Mesendoderm (in vitro differentiated cells): ENCODE results near the gene SPECC1.

ENCODE experiments used
- DNase-seq: peaks from one replicate; pipeline ENCODE4 v3.0.0; 2013
- H2AK5ac ChIP-seq: 2 replicates; pipeline ENCODE4 v1.6.1; 2013; ENCODE audit warnings: low read length, inconsistent platforms
- H2BK120ac ChIP-seq: 2 replicates; pipeline ENCODE4 v1.6.1; 2013; ENCODE audit warnings: low read depth, mild to moderate bottlenecking, low read length, moderate library complexity, mixed read lengths
- H2BK15ac ChIP-seq: replicated peaks from 2 replicates; pipeline ENCODE4 v1.6.1; 2013; ENCODE audit warnings: low read depth, mild to moderate bottlenecking, moderate library complexity
- H2BK5ac ChIP-seq: 2 replicates; pipeline ENCODE4 v1.6.1; 2013; ENCODE audit warnings: low read length, inconsistent platforms
- H3K18ac ChIP-seq: 2 replicates; pipeline ENCODE4 v1.6.1; 2013; ENCODE audit warnings: mild to moderate bottlenecking, low read length, mixed read lengths
- H3K23ac ChIP-seq: one replicate; pipeline ENCODE4 v1.6.1; 2013; ENCODE audit warnings: low read length
- H3K27ac ChIP-seq: 2 replicates; pipeline ENCODE4 v1.5.1; 2013; ENCODE audit warnings: low read depth, mild to moderate bottlenecking, inconsistent platforms, low read length, moderate library complexity
- H3K27me3 ChIP-seq: 2 replicates; pipeline ENCODE4 v1.6.1; 2013; ENCODE audit warnings: low read length, control low read depth, mild to moderate bottlenecking, inconsistent platforms; ENCODE audit not compliant: insufficient read depth, poor library complexity
- H3K36me3 ChIP-seq: 2 replicates; pipeline ENCODE4 v1.6.1; 2013; ENCODE audit warnings: low read length, inconsistent platforms; ENCODE audit not compliant: control insufficient read depth, insufficient read depth
- H3K4ac ChIP-seq: one replicate; pipeline ENCODE4 v1.6.1; 2013; ENCODE audit warnings: low read depth, mild to moderate bottlenecking, low read length, moderate library complexity
- H3K4me1 ChIP-seq: 2 replicates; pipeline ENCODE4 v1.6.1; 2013; ENCODE audit warnings: low read depth, low read length, inconsistent platforms; ENCODE audit not compliant: control insufficient read depth
- H3K4me2 ChIP-seq: 2 replicates; pipeline ENCODE4 v1.6.1; 2013; ENCODE audit warnings: low read length
- H3K4me3 ChIP-seq: 2 replicates; pipeline ENCODE4 v1.5.1; 2013; ENCODE audit warnings: mild to moderate bottlenecking, low read length
- H3K56ac ChIP-seq: one replicate; pipeline ENCODE4 v1.6.1; 2013; ENCODE audit warnings: low read length
- H3K79me1 ChIP-seq: 2 replicates; pipeline ENCODE4 v1.6.1; 2013; ENCODE audit warnings: low read length, inconsistent platforms
- H3K79me2 ChIP-seq: 2 replicates; pipeline ENCODE4 v1.6.1; 2013; ENCODE audit warnings: mild to moderate bottlenecking, low read length; ENCODE audit not compliant: control insufficient read depth, insufficient read depth
- H3K9ac ChIP-seq: 2 replicates; pipeline ENCODE4 v1.6.1; 2013; ENCODE audit warnings: low read length, inconsistent platforms
- H4K5ac ChIP-seq: one replicate; pipeline ENCODE4 v1.6.1; 2013; ENCODE audit warnings: low read length
- H4K8ac ChIP-seq: one replicate; pipeline ENCODE4 v1.6.1; 2013; ENCODE audit warnings: low read depth, mild to moderate bottlenecking, control low read depth, low read length, moderate library complexity
- WGBS: extraction: QIAGEN DNeasy Blood & Tissue Kit; methylation state at CpG from one replicate; pipeline ENCODE4 v1.1.7; 2013; ENCODE audit warnings: low lambda C conversion rate, missing lambda C conversion rate; ENCODE audit not compliant: insufficient coverage; ENCODE audit errors: extremely low coverage; 5-methylcytosine and 5-hydroxymethylcytosine counted together

The SPECC1 gene

DNA sequence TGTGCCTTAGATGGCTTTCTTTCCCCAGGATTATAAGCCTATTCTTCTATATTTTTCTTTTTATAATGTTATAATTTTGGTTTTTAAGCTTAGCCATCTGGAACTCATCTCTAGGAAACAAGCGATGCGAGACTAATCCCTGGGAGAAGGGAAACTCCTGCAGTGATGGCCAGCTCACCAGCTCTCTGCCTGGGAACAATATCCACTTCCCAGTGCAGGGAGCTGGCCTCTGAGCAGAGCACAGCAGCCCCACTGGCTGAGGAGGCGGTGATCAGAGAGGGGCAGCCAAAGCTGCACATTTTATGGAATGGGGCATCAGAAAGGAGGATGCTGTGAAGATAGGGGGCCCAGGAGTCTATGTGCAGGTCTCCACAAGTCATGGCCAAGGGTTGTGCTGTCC, 274.9 kb downstream of the SPECC1 start:
- Histone ChIP-seq H3K4ac (no peak overlapping the region), H3K79me2 (no peaks in the 10 kb centered on the region), H2BK5ac (no peak overlapping the region), H2AK5ac (no peak overlapping the region), H3K23ac (no peak overlapping the region), H3K4me3 (no peak overlapping the region), H3K4me1 (no peaks in the 10 kb centered on the region), H4K8ac (no peak overlapping the region), H3K27me3 (no peaks in the 10 kb centered on the region), H3K56ac (no peak overlapping the region), H3K18ac (no peak overlapping the region), H2BK15ac (no peak overlapping the region), H2BK120ac (no peak overlapping the region), H3K79me1 (no peaks in the 10 kb centered on the region), H3K36me3 (no peaks in the 10 kb centered on the region), H3K27ac (no peak overlapping the region), H3K9ac (no peak overlapping the region), H3K4me2 (no peak overlapping the region), H4K5ac (no peak overlapping the region)
- WGBS = no CpG with 5 or more reads among the region's 3 CpGs
- DNase-seq = no peak

DNA sequence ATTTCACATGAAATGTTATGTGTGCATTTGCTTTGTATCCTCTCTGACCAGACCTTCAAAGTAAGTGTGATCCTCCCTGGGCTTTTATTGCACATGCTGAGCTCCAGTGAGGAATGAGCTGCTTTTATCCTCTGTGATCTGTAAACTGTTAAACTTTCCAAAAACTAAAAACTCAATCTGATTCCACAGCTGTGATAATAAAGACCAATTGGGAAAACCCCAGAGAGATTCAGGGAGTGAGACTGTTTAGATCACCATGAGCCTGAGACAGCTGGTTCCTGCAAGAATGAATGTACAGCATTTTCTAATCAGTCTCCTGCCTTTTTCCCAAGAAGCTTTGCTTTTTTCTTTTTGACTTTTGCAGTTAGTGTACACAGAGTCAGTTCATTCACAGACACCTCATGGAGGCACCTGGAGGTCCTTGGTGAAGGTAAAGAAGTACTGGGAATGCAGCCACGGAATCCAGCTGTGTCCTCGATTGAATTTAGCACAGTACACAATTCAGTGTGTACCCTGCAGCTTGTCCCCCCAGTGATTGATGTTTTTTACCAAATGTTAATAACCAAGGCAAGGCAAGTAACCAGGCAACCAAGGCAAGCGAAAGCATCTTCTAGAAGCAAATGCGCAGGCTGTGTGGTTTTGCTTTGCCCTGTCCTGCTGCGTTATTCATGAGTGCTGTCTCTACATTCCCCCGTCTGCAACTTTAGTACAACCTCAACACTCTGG, 275.6 kb downstream of the SPECC1 start:
- Histone ChIP-seq H3K27me3 (no peaks in the 10 kb centered on the region), H2AK5ac (no peak overlapping the region), H2BK5ac (no peak overlapping the region), H3K4me3 (no peak overlapping the region), H3K36me3 (no peaks in the 10 kb centered on the region), H3K4me2 (no peak overlapping the region), H2BK120ac (no peak overlapping the region), H3K27ac (no peak overlapping the region), H4K5ac (no peak overlapping the region), H3K4me1 (no peaks in the 10 kb centered on the region), H3K18ac (no peak overlapping the region), H3K4ac (no peak overlapping the region), H3K9ac (no peak overlapping the region), H3K79me1 (no peaks in the 10 kb centered on the region), H2BK15ac (no peak overlapping the region), H4K8ac (no peak overlapping the region), H3K79me2 (no peaks in the 10 kb centered on the region), H3K56ac (no peak overlapping the region), H3K23ac (no peak overlapping the region)
- no peak for DNase-seq
- no CpG with 5 or more reads among the region's 6 CpGs for WGBS

DNA sequence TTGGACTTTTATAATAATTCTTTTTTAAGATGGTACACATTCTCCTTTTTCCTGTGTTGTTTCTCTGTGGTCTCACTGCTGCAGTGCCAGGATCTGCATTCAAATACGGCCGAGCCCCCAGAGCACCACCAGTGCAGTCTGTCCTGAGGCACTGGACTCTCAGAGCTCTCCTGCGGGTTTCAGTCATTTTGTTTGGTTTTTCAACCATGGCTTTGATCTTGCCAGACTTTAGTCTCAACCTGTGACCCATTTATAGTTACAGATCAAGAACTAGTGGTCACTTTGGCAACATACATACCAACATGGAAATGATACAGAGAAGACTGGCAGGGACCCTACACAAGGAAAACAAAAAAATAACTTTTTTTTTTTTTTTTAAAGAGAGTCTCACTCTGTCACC, 280.8 kb downstream of the SPECC1 start:
- Histone ChIP-seq H3K27me3 (no peaks in the 10 kb centered on the region), H3K4me2 (no peak overlapping the region), H3K56ac (no peak overlapping the region), H3K18ac (no peak overlapping the region), H2AK5ac (no peak overlapping the region), H3K36me3 (no peaks in the 10 kb centered on the region), H3K4me1 (no peaks in the 10 kb centered on the region), H3K9ac (no peak overlapping the region), H3K4me3 (no peak overlapping the region), H3K79me2 (no peaks in the 10 kb centered on the region), H3K27ac (no peak overlapping the region), H4K8ac (no peak overlapping the region), H3K79me1 (no peaks in the 10 kb centered on the region), H2BK5ac (no peak overlapping the region), H2BK120ac (no peak overlapping the region), H3K23ac (no peak overlapping the region), H3K4ac (no peak overlapping the region), H4K5ac (no peak overlapping the region), H2BK15ac (no peak overlapping the region)
- no CpG with 5 or more reads among the region's 3 CpGs for WGBS
- DNase-seq = no peak

DNA sequence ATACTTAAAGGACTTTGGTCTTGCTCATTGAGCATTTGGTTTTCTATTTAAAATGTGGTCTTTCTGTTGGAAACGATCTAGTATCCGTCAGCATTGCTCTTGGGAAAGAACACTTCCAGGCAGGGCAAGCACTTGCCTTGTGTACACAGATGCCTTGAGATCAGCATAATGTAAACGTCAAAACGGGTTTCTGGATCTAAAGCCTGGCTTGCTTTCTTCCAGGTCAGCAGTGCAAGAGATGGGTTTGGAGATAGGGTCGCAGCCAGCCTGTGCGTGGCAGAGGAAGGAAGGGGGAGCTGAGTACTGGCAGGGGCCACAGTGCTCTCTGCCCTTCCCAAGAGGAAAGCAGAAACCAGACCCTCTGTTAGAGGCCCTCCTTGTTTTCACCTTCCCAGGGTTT, 282.7 kb downstream of the SPECC1 start:
- no peaks in the 10 kb centered on the region for H3K4me1 ChIP-seq

DNA sequence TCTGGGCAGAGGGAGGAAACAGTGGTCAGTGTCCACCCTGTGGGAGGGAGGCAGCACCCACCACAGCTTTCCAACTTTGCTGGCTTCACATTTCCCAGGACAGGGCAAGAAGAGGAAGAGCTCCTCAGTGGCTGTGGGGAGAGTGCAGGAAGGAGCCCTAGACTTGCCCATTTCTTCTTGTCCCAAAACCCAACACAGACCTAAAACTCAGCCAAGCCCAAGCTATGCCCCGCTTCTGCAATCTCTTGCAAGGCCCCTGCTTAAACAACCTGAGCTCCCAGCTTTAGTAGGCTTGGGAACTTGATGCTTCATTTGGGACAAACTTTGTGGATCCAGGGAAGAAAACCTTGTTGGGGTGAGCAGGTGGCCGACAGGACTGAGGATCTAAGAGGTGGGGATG, 284.3 kb downstream of the SPECC1 start:
- Histone ChIP-seq H3K79me2 (no peaks in the 10 kb centered on the region), H2BK5ac (no peak overlapping the region), H2BK120ac (no peak overlapping the region), H3K4me3 (no peak overlapping the region), H3K23ac (no peak overlapping the region), H2BK15ac (no peak overlapping the region), H4K5ac (no peak overlapping the region), H3K27ac (no peak overlapping the region), H3K79me1 (no peaks in the 10 kb centered on the region), H3K4me2 (no peak overlapping the region), H3K36me3 (no peaks in the 10 kb centered on the region), H3K9ac (no peak overlapping the region), H3K18ac (no peak overlapping the region), H3K27me3 (no peaks in the 10 kb centered on the region), H2AK5ac (no peak overlapping the region), H3K4ac (no peak overlapping the region), H3K56ac (no peak overlapping the region), H4K8ac (no peak overlapping the region), H3K4me1 (no peaks in the 10 kb centered on the region)
- WGBS = no CpG with 5 or more reads among the region's 2 CpGs
- no peak for DNase-seq

More for the DNA sequence above, 282.7 kb downstream of the SPECC1 start:
- Histone ChIP-seq H3K36me3 (no peaks in the 10 kb centered on the region), H3K9ac (no peak overlapping the region), H3K4me2 (no peak overlapping the region), H2BK15ac (no peak overlapping the region), H3K27ac (no peak overlapping the region), H3K56ac (no peak overlapping the region), H2BK120ac (no peak overlapping the region), H3K4me3 (no peak overlapping the region), H3K23ac (no peak overlapping the region), H3K18ac (no peak overlapping the region), H2BK5ac (no peak overlapping the region), H3K4ac (no peak overlapping the region), H2AK5ac (no peak overlapping the region), H4K8ac (no peak overlapping the region), H3K79me2 (no peaks in the 10 kb centered on the region), H3K79me1 (no peaks in the 10 kb centered on the region), H4K5ac (no peak overlapping the region), H3K27me3 (no peaks in the 10 kb centered on the region)
- DNase-seq = no peak
- no CpG with 5 or more reads among the region's 6 CpGs for WGBS

DNA sequence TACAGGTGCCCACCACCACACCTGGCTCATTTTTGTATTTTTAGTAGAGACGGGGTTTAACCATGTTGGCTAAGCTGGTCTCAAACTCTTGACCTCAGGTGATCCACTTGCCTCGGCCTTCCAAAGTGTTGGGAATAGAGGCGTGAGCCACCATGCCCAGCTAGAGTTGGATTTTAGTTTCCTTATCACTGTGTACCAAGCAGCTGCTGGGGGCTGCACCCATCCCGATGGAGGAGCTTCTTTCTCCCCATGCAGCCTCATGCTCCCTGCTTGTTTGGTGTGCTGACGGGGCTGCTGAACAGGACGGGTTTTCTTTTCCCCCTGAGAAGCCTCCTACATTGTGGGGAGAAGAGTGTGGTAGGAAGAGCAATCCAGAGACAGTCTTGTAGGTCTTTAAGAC, 285.0 kb downstream of the SPECC1 start:
- WGBS = no CpG with 5 or more reads among the region's 6 CpGs
- no peak overlapping the region for H2AK5ac ChIP-seq
- H3K23ac ChIP-seq = no peak overlapping the region
- H4K8ac ChIP-seq = no peak overlapping the region
- H2BK5ac ChIP-seq = no peak overlapping the region
- no peak overlapping the region for H3K4me3 ChIP-seq
- no peak overlapping the region for H3K9ac ChIP-seq
- H3K4me1 ChIP-seq = no peaks in the 10 kb centered on the region
- H2BK15ac ChIP-seq = no peak overlapping the region
- H3K36me3 ChIP-seq = no peaks in the 10 kb centered on the region
- H2BK120ac ChIP-seq = no peak overlapping the region
- no peak overlapping the region for H3K56ac ChIP-seq
- H3K4me2 ChIP-seq = no peak overlapping the region
- H3K27ac ChIP-seq = no peak overlapping the region
- H3K4ac ChIP-seq = no peak overlapping the region
- H3K18ac ChIP-seq = no peak overlapping the region
- H3K79me1 ChIP-seq = no peaks in the 10 kb centered on the region
- H3K27me3 ChIP-seq = no peaks in the 10 kb centered on the region
- H4K5ac ChIP-seq = no peak overlapping the region
- no peak for DNase-seq
- no peaks in the 10 kb centered on the region for H3K79me2 ChIP-seq
